Fibroblast of mammary gland (primary cell): ENCODE results near the gene PLEKHS1.

Experiments
- DNase-seq: peaks from one replicate; pipeline ENCODE4 v3.0.0-alpha.2; 2010; ENCODE audit warnings: low read depth
- H3K4me3 ChIP-seq: 2 replicates; pipeline ENCODE4 v1.5.1; 2011; ENCODE audit warnings: low read depth, mild to moderate bottlenecking, low read length, moderate library complexity; ENCODE audit not compliant: control insufficient read depth
- TF ChIP-seq, protein P1 (sequence below): conservative IDR thresholded peaks from 2 replicates; pipeline ENCODE4 v1.5.1; 2011; ENCODE audit warnings: low read depth, low read length, inconsistent platforms; ENCODE audit not compliant: control insufficient read depth, insufficient read depth

PLEKHS1 gene

DNA sequence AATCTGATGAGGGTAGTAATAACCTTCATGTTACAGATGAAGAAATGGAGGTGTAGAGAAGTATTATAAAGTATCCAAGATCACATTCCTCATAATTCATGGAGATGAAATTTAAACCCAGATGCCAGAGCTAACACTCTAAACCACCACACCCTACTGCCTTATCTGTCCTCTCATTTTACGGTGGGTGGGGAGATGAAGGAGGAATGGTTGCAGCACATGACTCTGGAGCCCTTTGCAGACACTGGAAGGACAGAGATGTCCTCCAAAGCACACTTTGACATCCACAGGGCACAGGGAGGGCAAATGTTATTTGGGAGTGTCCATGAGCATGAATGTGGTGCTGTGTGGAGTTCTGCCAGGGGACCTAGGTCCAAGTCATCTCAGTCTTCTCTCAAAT is 1.1 kb downstream of the PLEKHS1 start:
- no peak overlapping the region for H3K4me3 ChIP-seq
- TF ChIP-seq, protein P1, sequence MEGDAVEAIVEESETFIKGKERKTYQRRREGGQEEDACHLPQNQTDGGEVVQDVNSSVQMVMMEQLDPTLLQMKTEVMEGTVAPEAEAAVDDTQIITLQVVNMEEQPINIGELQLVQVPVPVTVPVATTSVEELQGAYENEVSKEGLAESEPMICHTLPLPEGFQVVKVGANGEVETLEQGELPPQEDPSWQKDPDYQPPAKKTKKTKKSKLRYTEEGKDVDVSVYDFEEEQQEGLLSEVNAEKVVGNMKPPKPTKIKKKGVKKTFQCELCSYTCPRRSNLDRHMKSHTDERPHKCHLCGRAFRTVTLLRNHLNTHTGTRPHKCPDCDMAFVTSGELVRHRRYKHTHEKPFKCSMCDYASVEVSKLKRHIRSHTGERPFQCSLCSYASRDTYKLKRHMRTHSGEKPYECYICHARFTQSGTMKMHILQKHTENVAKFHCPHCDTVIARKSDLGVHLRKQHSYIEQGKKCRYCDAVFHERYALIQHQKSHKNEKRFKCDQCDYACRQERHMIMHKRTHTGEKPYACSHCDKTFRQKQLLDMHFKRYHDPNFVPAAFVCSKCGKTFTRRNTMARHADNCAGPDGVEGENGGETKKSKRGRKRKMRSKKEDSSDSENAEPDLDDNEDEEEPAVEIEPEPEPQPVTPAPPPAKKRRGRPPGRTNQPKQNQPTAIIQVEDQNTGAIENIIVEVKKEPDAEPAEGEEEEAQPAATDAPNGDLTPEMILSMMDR = no peak
- no peak for DNase-seq

- no peak overlapping the region for H3K4me3 ChIP-seq
- TF ChIP-seq, protein P1 = no peak
- DNase-seq = no peak
Observed at GRCh38 chr10:113753020-113753692, 1.7 kb downstream of the PLEKHS1 start.

- TF ChIP-seq, protein P1 = no peak
- no peak overlapping the region for H3K4me3 ChIP-seq
- DNase-seq = no peak
Observed at GRCh38 chr10:113754125-113754524, 2.6 kb downstream of the PLEKHS1 start.

- no peak overlapping the region for H3K4me3 ChIP-seq
- no peak for DNase-seq
- TF ChIP-seq, protein P1 = no peak
Observed at GRCh38 chr10:113754768-113755167, 3.3 kb downstream of the PLEKHS1 start.

- DNase-seq = no peak
- H3K4me3 ChIP-seq = no peak overlapping the region
- TF ChIP-seq, protein P1 = no peak
Observed at GRCh38 chr10:113756940-113757543, 5.6 kb downstream of the PLEKHS1 start.

GRCh38 chr10:113762083-113762482 is 10.6 kb downstream of the PLEKHS1 start:
- TF ChIP-seq, protein P1 = no peak
- no peak overlapping the region for H3K4me3 ChIP-seq
- DNase-seq = no peak

GRCh38 chr10:113764582-113764981 is 13.1 kb downstream of the PLEKHS1 start:
- TF ChIP-seq, protein P1 = no peak
- H3K4me3 ChIP-seq = no peak overlapping the region
- no peak for DNase-seq
